Measurements from ENCODE around the gene GP1BB.

DNA sequence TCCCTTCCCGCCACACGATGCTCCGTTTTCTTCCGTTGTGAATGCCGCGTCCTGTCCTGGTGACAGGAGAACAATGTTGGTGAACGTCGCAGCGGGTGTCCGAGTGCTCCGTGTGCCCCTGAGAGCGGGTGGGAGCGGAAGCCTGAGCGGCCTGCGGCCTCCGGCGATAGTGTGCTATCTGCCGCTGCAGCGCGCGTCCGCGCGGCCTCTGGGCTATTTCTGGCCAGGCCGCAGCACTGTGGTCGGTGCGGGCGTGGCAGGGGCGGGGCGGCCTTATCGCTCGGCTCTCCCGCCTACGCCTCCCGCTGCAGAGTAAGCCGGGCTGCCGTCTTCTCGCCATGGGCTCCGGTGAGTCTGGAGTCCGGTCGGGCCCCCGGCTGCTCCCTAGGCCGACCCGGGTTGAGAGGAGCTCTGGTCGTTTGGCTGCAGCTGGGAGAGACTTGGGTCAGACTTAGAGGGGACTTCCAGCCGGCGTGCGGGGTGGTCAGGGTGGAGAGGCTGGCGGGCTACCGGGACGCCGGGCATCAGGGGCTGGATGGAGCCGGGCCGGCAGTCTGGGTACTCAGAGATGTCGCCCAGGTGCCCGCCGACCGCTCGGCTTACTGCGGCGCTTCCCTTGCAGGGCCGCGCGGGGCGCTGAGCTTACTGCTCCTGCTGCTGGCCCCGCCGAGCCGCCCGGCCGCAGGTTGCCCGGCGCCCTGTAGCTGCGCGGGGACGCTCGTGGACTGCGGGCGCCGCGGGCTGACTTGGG, at the start of gene GP1BB:
- TF ChIP-seq FOXM1 (IDR thresholded peaks at IDR 0.05; ENCODE audit: borderline replicate concordance) (no peak), FOXK2 (IDR thresholded peaks at IDR 0.05) (no peak), HDGF (IDR thresholded peaks at IDR 0.05; ENCODE audit: borderline replicate concordance) (no peak)

All from HEK293T (cell line).